ENCODE results near the gene SELENOT. TPM values are rescaled to one million over a fixed set of nuclear protein-coding genes. Genes with fewer than 3 reads are reported as not detected.

The SELENOT gene
- total RNA-seq, 1 experiment from 2014 or later: 81.6 TPM

- no TSS peak for BruUV-seq (replicated peaks)
- POLR2A ChIA-PET: no interaction called here
Observed at GRCh38 chr3:150636258-150636657, 33.1 kb downstream of the SELENOT start.

More at GRCh38 chr3:150636258-150636657, 33.1 kb downstream of the SELENOT start:
- H3K9ac ChIP-seq (ENCODE audit: low read length): no peak overlapping the region
- no peak overlapping the region for H2AFZ ChIP-seq (ENCODE audit: low read depth, low read length, poor library complexity, severe bottlenecking)
- H4K20me1 ChIP-seq (ENCODE audit: insufficient read depth): no peaks in the 10 kb centered on the region
- DNase-seq (ENCODE audit: low read depth, low spot score) (no peak), ATAC-seq (no peak)
- intact Hi-C loops (cut with micrococcal nuclease): no loop called here
- RAD21 ChIA-PET (ENCODE audit: low non-redundant PET in 1 of 2, low total read pairs in 2 of 2, uncharacterized antibody in 2 of 2, unreplicated experiment in 2 of 2): no interaction called here
- CTCF ChIA-PET: interaction anchor here (1.1 kb wide), 1 partner anchor 11 kb away, joined by 3 read pairs; no protein-coding TSS in a partner anchor
- no peak for TF ChIP-seq EZH2 (IDR thresholded peaks at IDR 0.05)
- no peak for TF ChIP-seq YY1 (IDR thresholded peaks at IDR 0.05; ENCODE audit: extremely low read depth, insufficient replicate concordance, low read depth, low read length)
- no peak for TF ChIP-seq RAD21 (IDR thresholded peaks at IDR 0.05; ENCODE audit: low read depth)
- TF ChIP-seq ZNF274 (IDR thresholded peaks at IDR 0.05; ENCODE audit: low read depth, low read length): no peak
- TF ChIP-seq SRF (IDR thresholded peaks at IDR 0.05; ENCODE audit: low read depth): no peak
- TF ChIP-seq CTCF (IDR thresholded peaks at IDR 0.05 in 2 of 3, conservative IDR thresholded peaks at IDR 0.05 in 1 of 3; ENCODE audit: borderline replicate concordance in 1 of 3, insufficient read depth in 1 of 3, low read depth in 2 of 3, low read length in 2 of 3): no peak
- TF ChIP-seq ATF3 (IDR thresholded peaks at IDR 0.05): no peak
- TF ChIP-seq FOSL1 (IDR thresholded peaks at IDR 0.05; ENCODE audit: low read depth): no peak
- TF ChIP-seq SP1 (IDR thresholded peaks at IDR 0.05; ENCODE audit: low read depth): no peak
- no peak for TF ChIP-seq EGR1 (IDR thresholded peaks at IDR 0.05; ENCODE audit: low read depth)
- TF ChIP-seq TCF7L2 (IDR thresholded peaks at IDR 0.05; ENCODE audit: borderline replicate concordance, extremely low read depth, insufficient read depth, insufficient read length): no peak
- TF ChIP-seq, protein P1, sequence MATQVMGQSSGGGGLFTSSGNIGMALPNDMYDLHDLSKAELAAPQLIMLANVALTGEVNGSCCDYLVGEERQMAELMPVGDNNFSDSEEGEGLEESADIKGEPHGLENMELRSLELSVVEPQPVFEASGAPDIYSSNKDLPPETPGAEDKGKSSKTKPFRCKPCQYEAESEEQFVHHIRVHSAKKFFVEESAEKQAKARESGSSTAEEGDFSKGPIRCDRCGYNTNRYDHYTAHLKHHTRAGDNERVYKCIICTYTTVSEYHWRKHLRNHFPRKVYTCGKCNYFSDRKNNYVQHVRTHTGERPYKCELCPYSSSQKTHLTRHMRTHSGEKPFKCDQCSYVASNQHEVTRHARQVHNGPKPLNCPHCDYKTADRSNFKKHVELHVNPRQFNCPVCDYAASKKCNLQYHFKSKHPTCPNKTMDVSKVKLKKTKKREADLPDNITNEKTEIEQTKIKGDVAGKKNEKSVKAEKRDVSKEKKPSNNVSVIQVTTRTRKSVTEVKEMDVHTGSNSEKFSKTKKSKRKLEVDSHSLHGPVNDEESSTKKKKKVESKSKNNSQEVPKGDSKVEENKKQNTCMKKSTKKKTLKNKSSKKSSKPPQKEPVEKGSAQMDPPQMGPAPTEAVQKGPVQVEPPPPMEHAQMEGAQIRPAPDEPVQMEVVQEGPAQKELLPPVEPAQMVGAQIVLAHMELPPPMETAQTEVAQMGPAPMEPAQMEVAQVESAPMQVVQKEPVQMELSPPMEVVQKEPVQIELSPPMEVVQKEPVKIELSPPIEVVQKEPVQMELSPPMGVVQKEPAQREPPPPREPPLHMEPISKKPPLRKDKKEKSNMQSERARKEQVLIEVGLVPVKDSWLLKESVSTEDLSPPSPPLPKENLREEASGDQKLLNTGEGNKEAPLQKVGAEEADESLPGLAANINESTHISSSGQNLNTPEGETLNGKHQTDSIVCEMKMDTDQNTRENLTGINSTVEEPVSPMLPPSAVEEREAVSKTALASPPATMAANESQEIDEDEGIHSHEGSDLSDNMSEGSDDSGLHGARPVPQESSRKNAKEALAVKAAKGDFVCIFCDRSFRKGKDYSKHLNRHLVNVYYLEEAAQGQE (IDR thresholded peaks at IDR 0.05; ENCODE audit: low read depth): no peak
- no peak for TF ChIP-seq ELF1 (IDR thresholded peaks at IDR 0.05; ENCODE audit: borderline replicate concordance, low read depth)
- TF ChIP-seq POLR2A (IDR thresholded peaks at IDR 0.05; ENCODE audit: borderline replicate concordance, extremely low read depth, insufficient read depth, insufficient read length): no peak
- no peak for TF ChIP-seq CEBPB (IDR thresholded peaks at IDR 0.05; ENCODE audit: low read depth)
- no peak for TF ChIP-seq SIN3A (IDR thresholded peaks at IDR 0.05; ENCODE audit: low read depth)
- no peak for TF ChIP-seq POLR2AphosphoS5 (IDR thresholded peaks at IDR 0.05; ENCODE audit: low read depth, low read length)
- no peak for TF ChIP-seq CBX3 (IDR thresholded peaks at IDR 0.05; ENCODE audit: low read depth)
- TF ChIP-seq JUND (IDR thresholded peaks at IDR 0.05): no peak
- no peak for TF ChIP-seq EZH2phosphoT487 (IDR thresholded peaks at IDR 0.05; ENCODE audit: borderline replicate concordance)
- no peaks in the 10 kb centered on the region for H3K36me3 ChIP-seq (ENCODE audit: control insufficient read depth in 1 of 2, insufficient read depth in 2 of 2, low read length in 2 of 2)
- H3K9me3 ChIP-seq (ENCODE audit: control insufficient read depth in 1 of 2, insufficient read depth in 1 of 2, low read depth in 1 of 2, low read length in 2 of 2): no peaks in the 10 kb centered on the region
- no peak overlapping the region for H3K4me2 ChIP-seq (ENCODE audit: low read length)
- no peak overlapping the region for H3K27ac ChIP-seq (ENCODE audit: low read depth, low read length)
- H3K9me2 ChIP-seq (ENCODE audit: insufficient read depth): no peaks in the 10 kb centered on the region
- H3K4me1 ChIP-seq (ENCODE audit: control insufficient read depth in 1 of 2, insufficient read depth in 2 of 2, low read length in 2 of 2): no peaks in the 10 kb centered on the region; a peak in 1 of 4 replicates
- no peaks in the 10 kb centered on the region for H3K27me3 ChIP-seq (ENCODE audit: insufficient read depth, low read length)
- no peaks in the 10 kb centered on the region for H3K79me2 ChIP-seq (ENCODE audit: insufficient read depth, low read length)
- H3K4me3 ChIP-seq (replicated peaks in 1 of 2; ENCODE audit: low read depth in 1 of 2, low read length in 2 of 2): no peak overlapping the region
